ENCODE data around the gene MANSC1.

MANSC1 gene

GRCh38 chr12:12349711-12350665 is at the start of gene MANSC1:
Gene MANSC1, minus strand, starts transcription at chr12:12350242. Its CDS starts 6,928 bp downstream, at chr12:12343314.
- DNase-seq = peak; percentile 58

- no peak for DNase-seq
Measured at GRCh38 chr12:12399161-12399560, 49.1 kb upstream of the MANSC1 start.

- peak in 1 of 2 experiments; percentile 57 for DNase-seq
Measured at GRCh38 chr12:12398026-12398859, 48.2 kb upstream of the MANSC1 start.

GRCh38 chr12:12397184-12397583 is 47.1 kb upstream of the MANSC1 start:
- no peak for DNase-seq

- no peak for DNase-seq
Measured at GRCh38 chr12:12396694-12397093, 46.7 kb upstream of the MANSC1 start.

- DNase-seq = no peak
Measured at GRCh38 chr12:12393171-12393570, 43.1 kb upstream of the MANSC1 start.

- no peak for DNase-seq
Measured at GRCh38 chr12:12392413-12392812, 42.4 kb upstream of the MANSC1 start.

- DNase-seq = no peak
Measured at GRCh38 chr12:12387501-12387900, 37.5 kb upstream of the MANSC1 start.

GRCh38 chr12:12384571-12385340 is 34.7 kb upstream of the MANSC1 start:
- no peak for DNase-seq

- DNase-seq = no peak
Measured at GRCh38 chr12:12381982-12382381, 31.9 kb upstream of the MANSC1 start.

GRCh38 chr12:12380949-12381593 is 31.0 kb upstream of the MANSC1 start:
- no peak for DNase-seq

GRCh38 chr12:12379831-12380730 is 30.0 kb upstream of the MANSC1 start:
- no peak for DNase-seq

- DNase-seq = no peak
Measured at GRCh38 chr12:12378616-12379015, 28.6 kb upstream of the MANSC1 start.

- peak; percentile 58 to 84 for DNase-seq
Measured at GRCh38 chr12:12376646-12377448, 26.8 kb upstream of the MANSC1 start.

GRCh38 chr12:12372946-12373722 is 23.1 kb upstream of the MANSC1 start:
- no peak for DNase-seq

- no peak for DNase-seq
Measured at GRCh38 chr12:12367482-12367998, 17.5 kb upstream of the MANSC1 start.

- no peak for DNase-seq
Measured at GRCh38 chr12:12366701-12367481, 16.8 kb upstream of the MANSC1 start.

- DNase-seq = peak in 1 of 2 experiments; percentile 22
Measured at GRCh38 chr12:12365931-12366431, 15.9 kb upstream of the MANSC1 start.

All from NCI-H1930 (cell line).